ENCODE measurements around the gene MEI1.

DNA sequence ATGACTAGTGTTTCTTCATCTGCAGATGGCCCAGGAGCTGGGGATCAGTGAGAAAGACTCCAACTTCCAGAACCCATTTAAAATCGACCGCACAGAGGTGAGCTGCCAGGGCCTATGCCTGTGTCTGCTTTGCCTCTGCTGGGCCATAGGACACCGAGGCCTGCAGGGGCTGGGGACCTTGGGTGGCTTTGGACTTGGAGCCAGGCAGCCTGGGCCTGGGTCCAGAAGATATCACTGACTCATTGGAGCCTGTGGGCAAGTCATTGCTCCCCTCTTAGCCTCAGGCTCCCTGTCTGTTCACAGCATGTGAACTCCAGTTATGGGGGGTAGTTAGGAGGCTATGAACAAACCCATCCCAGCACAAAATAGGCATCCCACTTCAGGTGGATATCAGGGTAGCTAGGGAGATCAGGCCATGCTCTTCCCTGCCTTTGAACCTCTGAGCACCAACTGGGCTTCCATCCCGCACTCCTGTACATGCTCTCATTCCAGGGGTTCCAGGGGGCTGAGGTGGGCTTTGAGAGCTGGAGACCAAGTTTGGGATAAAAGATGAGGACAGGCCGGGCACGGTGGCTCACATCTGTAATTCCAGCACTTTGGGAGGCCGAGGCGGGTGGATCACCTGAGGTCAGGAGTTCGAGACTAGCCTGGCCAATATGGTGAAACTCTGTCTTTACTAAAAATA, 114.6 kb downstream of the MEI1 start:
- TF ChIP-seq, protein P1, sequence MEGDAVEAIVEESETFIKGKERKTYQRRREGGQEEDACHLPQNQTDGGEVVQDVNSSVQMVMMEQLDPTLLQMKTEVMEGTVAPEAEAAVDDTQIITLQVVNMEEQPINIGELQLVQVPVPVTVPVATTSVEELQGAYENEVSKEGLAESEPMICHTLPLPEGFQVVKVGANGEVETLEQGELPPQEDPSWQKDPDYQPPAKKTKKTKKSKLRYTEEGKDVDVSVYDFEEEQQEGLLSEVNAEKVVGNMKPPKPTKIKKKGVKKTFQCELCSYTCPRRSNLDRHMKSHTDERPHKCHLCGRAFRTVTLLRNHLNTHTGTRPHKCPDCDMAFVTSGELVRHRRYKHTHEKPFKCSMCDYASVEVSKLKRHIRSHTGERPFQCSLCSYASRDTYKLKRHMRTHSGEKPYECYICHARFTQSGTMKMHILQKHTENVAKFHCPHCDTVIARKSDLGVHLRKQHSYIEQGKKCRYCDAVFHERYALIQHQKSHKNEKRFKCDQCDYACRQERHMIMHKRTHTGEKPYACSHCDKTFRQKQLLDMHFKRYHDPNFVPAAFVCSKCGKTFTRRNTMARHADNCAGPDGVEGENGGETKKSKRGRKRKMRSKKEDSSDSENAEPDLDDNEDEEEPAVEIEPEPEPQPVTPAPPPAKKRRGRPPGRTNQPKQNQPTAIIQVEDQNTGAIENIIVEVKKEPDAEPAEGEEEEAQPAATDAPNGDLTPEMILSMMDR (IDR thresholded peaks at IDR 0.05): no peak
- TF ChIP-seq EP300 (IDR thresholded peaks at IDR 0.05) (no peak), POLR2A (IDR thresholded peaks at IDR 0.05) (no peak)
